CD4-positive, alpha-beta T cell treated with Interleukin-1 beta for 1 hour (primary cell): ENCODE data around the gene KCNK4.
"Not testable (repeated sequence)": the region's sequence is repeated elsewhere in the genome, so short reads cannot be mapped to it uniquely, and the experiment has no call there.

Source experiments
- DNase-seq, 2 donors: peaks; one replicate each; pipeline ENCODE4 v3.0.0-alpha.2; 2020 to 2022

Gene KCNK4

GRCh38 chr11:64291262-64291751 lies at the start of gene KCNK4:
KCNK4 (plus strand) TSS chr11:64291302; CDS start chr11:64293019, 1,717 bp downstream.
- no peak for DNase-seq

DNA sequence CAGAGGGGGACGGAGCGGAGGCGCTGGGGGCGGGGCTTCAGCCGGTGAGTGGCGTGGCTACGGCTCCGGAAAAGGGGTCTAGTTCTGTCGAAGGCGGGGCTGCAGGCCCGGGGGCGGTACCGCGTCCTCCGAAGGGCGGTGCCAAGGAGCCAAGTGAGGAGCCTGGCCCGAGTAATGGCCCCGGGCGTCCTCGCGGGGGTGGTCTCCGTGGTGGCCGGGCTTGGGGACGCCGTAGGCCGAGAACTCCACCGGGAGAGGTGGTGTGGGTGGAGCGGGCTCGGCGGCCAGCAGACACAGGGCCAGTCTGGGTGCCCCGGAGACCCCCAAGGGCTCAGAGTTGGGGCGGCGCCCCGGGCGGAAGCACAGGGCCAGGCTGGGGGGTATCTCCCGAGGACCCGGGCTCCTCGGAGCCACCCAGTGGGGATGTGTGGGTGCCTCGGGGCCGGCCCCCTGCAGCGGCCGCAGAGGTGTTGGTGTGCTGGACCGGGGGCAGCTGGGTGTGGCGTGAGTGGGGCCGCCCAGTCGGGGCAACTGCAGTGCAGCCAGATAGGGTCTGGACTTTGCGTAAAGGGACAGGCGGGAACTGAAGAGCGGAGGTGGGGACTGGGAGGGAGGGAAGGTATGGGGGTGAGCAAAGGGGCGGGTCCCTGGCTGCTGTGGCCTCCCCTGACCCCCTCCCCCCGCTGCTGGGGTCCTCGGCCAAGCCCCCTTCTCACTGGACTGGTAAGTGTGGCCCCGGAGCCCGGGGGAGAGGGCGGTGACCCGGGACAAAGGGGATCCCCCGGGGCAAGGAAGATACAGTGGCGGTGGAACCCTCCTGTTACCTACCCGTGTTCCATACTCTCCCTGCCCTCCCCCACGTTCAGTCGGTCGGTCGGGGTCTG lies 49.4 kb upstream of the KCNK4 start:
- DNase-seq: peak; percentile 16 to 99

DNA sequence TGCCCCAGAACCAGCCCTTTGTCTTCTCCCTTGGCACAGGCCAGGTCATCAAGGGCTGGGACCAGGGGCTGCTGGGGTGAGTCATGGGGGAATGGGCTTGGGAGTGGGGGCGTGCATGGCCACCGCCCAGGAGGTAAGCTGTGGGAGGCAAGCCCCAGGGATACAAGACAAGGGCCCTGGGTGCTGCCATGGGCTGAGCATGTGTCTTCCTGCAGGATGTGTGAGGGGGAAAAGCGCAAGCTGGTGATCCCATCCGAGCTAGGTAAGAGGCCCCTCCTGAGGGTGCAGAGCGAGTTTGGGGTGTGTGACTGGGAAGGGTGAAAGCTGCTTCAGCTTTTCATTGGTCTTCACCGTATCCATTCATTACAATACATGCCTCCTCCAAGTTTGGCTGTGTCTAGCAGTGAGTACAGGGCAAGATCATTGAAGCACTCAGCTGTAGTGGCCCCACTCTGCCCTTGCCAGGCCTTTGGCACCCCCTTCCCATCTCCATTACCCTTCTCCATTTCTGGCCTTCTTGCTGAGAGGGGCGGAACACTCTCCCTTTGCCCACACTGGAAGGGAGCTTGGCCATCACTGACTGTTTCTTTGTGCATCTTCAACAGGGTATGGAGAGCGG lies 47.8 kb upstream of the KCNK4 start:
- no peak for DNase-seq

DNA sequence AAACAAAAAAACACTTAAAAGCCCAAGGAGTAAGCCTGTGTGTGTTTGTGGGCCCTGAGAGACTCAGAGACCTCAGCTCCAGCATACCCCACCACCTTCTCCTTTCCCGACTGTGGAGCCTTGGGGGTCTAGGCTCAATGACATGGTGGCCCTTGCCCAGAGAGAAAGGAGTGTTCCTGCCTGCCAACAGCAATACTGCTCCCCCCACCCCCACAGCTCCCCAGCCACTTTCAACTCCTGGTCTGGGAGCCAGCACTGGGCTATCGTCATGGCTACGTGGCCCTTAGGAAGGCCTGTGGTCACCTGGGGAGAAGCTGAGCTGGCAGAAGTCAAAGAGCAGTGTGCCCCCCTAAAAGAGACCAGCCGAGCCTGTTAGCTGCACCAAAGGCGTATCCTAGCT lies 47.0 kb upstream of the KCNK4 start:
- DNase-seq: no peak

DNA sequence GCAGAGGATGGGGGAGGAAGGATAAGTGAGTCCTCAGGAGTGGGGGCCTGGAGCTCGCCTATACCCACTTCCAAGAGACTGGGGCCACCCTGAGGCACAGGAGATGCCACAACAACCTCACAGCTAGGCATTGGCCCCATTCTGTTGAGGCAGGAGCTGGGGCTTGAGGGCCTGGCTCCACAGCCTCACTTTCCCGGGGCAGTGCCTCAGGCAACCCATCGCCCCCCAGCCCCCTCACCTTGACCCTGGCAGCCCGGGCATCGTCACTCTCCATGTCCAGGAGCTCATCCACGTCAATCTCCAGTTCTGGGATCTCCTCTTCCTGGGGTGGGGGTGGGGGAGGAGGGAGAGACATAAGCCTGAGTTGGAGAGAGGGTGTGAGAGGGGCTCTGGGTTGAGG lies 46.1 kb upstream of the KCNK4 start:
- DNase-seq: no peak

- peak; percentile 55 to 64 for DNase-seq
Observed at GRCh38 chr11:64245401-64245796, 45.7 kb upstream of the KCNK4 start.

DNA sequence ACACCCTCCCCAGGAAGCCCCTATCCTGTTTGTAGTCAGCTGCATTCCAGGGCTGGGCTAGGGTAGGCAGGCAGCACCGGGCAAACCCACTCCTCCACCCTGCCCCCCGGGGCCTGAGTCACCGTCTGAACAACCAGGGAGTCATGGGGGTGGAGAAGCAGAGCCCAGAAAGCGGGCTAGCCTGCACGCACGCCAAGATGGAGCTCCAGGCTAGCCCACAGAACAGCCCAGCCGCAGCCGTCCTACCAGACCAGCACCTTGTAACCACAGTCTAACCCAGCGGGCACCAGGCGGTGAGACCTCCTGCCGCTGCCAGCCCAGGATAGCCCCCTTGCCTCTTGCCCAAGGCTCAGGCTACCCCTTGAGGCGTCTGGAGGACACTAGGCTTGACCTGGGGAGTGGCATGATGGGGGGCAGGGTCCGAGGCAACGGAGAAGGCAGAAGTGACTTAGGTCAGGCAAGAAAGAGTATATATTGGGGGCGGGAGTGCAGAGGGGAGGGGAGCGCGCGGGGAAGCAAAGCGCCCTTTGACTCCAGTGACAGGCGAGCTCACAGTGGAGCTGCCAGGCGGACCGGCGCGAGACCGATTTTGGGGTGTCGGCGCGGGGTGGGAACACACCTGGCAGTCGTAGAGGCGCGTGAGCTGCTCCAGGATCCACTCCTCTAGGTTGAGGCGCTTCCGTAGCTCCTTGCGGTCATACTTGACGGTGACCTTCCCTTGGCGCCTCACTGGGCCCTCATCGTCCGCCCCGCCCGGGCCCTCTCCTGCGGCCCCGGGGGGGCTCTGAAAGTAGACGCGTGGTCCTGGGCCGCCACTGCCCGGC lies 45.1 kb upstream of the KCNK4 start:
- DNase-seq: peak; percentile 66 to 79

- not testable (repeated sequence) for DNase-seq
Observed at GRCh38 chr11:64246621-64246870, 44.6 kb upstream of the KCNK4 start.

- peak; percentile 81 to 82 for DNase-seq
Observed at GRCh38 chr11:64246871-64247728, 44.0 kb upstream of the KCNK4 start, which contains the start of gene PPP1R14B. PPP1R14B (minus strand) TSS chr11:64246943; CDS start chr11:64246673, 270 bp downstream.

- DNase-seq: no peak
Observed at GRCh38 chr11:64247729-64248531, 43.2 kb upstream of the KCNK4 start.

DNA sequence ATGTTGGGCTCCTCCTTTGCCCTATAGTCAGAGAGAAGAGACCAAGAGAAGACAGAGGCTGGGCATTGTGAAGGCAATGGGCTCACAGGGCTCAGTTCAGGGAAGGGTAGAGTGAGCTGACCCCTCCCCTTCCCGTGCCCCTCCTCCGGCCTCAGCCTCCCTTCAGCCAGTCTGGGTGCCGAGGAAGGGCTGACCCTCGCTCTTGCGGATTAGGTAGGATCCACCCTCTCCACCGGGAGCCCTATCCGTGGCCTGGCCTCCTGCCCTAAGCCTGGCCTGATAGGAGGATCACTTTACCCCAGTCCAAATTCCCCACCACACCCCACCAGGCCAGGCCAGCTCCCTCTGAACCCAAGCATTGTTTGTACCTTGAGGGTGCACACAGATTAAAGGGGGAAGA lies 42.5 kb upstream of the KCNK4 start:
- DNase-seq: no peak

- DNase-seq: no peak
Observed at GRCh38 chr11:64249038-64249437, 42.1 kb upstream of the KCNK4 start.

- no peak for DNase-seq
Observed at GRCh38 chr11:64249563-64250414, 41.3 kb upstream of the KCNK4 start.

DNA sequence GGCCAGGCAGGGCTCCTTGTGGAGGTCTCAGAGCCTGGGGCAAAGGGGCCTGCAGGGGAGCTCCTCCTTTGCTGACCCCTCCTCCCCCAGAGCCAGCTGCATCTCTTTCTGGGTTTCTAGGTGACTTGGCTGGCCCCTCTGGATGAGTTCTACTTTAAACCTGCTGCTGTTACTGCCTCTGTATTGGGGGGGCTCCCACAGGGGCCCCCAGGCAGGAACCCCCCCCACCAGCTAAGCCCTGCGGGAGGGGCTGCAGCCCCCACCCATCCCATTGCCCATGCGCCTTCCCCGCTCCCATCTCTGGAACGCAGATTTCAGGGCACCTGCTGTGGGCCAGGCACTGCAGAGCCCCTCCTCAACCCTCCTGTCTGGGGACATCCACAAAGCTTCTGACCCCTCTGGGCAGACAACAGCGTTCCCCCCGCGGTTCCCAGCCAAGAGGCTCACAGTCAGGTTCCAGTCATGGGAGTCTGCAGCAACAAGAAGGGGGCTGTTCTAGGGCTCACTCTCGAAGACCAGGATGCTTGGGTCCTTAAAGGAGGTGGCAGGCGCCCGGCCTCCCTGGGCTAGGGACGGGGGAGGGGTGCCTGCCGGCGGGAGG lies 40.6 kb upstream of the KCNK4 start:
- DNase-seq: no peak

GRCh38 chr11:64251016-64251752 lies 39.9 kb upstream of the KCNK4 start, which contains the start of gene PLCB3:
PLCB3 (plus strand) TSS chr11:64251530; CDS start chr11:64251650, 120 bp downstream.
- peak; percentile 63 to 70 for DNase-seq

DNA sequence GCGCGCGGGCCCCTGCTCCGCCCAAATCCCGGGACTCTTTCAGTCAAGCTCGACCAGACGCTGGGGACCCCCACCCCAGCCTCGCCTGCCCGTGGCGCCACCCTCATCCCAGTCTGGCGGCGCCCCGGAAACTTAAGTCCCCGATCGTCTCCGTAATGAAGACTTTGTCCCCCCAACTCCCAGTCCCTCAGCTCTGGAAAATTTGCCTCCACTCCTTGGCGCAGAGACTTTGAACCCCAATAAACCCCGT lies 39.4 kb upstream of the KCNK4 start:
- DNase-seq: no peak

DNA sequence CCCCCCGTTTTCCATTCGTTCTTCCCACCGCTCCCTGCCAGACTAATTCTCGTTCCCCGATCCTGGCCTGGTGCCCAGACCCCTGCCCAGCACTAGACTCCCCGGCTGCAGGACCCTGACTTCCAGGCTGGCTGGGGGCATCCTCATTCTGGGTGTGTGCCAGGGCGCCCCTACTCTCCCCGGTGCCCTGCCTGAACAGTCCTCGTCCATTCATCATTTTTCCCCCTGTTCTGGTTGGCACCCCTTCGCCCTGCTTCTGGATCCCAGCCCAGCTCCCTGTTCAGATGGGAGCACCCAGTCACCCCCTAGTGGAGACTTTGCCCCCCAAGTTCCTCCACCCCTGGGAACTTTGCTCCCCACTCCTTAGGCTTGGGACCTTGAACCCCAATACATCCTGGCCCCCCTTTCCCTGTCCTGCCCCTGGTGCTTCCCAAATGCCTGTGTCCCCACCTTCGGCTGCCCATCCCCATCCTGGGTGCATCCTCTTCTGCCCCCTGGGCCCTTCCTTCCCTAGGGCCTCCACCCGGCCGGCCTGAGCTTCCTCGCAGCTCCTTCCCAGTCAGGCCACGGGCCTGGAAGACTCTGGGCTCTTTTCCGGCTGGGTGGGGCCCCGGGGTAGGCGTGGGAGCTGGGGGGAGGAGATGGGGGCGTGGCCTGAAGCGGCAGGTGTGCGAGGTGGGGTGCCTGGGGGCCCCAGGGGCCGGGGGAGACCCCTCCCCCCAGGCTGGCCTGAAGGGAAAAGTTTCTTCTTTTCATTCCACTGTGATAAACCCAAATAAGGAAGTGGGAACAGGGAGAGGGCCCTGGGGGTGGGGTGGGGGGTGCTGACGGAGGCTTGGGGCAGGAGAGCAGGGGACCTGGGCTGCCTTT lies 38.9 kb upstream of the KCNK4 start:
- DNase-seq: no peak

DNA sequence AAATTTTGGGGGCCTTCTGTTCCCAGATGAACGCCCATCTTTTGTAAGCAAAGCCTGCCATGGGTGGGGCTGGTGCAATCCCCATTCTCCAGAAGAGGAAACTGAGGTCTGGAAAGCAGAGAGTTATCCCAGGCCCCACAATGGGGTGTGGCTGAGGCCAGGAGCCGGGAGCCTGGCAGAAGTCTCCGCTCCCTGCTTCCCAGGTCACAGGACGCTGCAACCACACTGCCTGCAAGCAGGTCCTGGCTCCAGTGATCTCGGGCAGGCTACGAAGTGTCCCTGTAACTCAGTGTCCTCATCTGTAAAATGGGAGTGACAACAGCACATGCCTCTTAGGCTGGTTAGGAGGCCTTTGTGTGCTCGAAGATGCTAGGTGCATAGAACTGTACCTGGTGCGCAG lies 38.1 kb upstream of the KCNK4 start:
- DNase-seq: no peak

GRCh38 chr11:64253481-64253880 lies 37.6 kb upstream of the KCNK4 start:
- DNase-seq: no peak
